Right lobe of liver (tissue), 4 donors: ENCODE data around the gene CLDN15.

Experiments
- POLR2A ChIP-seq: fragments of 450-650 bp; IDR thresholded peaks from one replicate; pipeline ENCODE4 v1.6.1; 2017; ENCODE audit warnings: antibody characterized with exemption, mild to moderate bottlenecking
- TF ChIP-seq, protein P1 (sequence below), 4 donors: fragments of 200-600 bp in 3 of 4; fragments of 450-650 bp in 1 of 4; IDR thresholded peaks; one replicate each; pipeline versions ENCODE4 v1.5.1 to v1.8.0; 2016 to 2022; ENCODE audit warnings: antibody characterized with exemption in 4 of 4, mild to moderate bottlenecking in 2 of 4
- donor health status: DM: no; HTN: no; CAD: no.
- donor health status: DM: no; HTN: no; CAD: no.
- donor health status: DM: no; HTN: yes; CAD: no.

DNA sequence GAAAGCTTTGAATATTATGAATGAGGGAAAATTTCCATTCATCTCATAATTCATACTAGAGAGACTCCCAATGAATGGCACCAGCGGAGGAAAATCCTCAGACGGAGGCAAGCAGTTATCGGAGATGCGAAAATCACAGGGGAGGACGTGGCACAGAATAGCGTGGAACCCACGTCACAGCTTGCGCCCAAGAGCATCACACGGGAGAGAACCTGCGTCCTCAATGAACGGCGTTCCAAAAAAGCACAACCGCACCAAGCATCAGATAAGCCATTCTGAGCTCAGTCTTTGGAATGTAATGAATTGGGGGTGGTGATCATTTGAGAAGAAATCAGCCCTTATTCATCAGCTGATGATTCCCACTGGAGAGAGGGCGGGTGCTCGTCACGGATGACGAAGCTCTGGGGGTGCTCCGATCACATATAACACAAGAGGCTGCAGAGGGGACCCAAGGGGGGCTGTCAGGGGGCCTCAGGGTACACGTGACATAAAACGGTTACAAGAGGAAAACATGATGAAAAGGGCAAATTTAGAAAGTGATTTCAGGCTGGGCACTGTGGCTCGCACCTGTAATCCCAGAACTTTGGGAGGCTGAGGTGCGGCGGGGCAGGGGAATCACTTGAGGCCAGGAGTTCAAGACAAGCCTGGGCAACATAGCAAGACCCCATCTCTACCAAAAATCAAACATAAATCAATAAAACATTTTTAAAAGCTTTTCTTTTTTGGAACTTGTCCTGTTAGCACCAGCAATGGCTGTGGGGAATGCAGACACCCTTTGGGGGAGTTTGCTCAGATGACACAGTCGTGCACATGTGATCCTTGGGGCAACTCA, 41.1 kb upstream of the CLDN15 start:
- TF ChIP-seq POLR2A = no peak
- TF ChIP-seq, protein P1, sequence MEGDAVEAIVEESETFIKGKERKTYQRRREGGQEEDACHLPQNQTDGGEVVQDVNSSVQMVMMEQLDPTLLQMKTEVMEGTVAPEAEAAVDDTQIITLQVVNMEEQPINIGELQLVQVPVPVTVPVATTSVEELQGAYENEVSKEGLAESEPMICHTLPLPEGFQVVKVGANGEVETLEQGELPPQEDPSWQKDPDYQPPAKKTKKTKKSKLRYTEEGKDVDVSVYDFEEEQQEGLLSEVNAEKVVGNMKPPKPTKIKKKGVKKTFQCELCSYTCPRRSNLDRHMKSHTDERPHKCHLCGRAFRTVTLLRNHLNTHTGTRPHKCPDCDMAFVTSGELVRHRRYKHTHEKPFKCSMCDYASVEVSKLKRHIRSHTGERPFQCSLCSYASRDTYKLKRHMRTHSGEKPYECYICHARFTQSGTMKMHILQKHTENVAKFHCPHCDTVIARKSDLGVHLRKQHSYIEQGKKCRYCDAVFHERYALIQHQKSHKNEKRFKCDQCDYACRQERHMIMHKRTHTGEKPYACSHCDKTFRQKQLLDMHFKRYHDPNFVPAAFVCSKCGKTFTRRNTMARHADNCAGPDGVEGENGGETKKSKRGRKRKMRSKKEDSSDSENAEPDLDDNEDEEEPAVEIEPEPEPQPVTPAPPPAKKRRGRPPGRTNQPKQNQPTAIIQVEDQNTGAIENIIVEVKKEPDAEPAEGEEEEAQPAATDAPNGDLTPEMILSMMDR (IDR thresholded peaks at IDR 0.05) = no peak
